GM12878 (cell line): ENCODE results near the gene UBTF. TPM values are rescaled to one million over a fixed set of nuclear protein-coding genes. Genes with fewer than 3 reads are reported as not detected.

ENCODE experiments used
- ATAC-seq: fragments of 200-7000 bp; cut with Tn5 transposase; 3 replicates; pipeline ENCODE4 v1.9.1; 2020; ENCODE audit warnings: mild to moderate bottlenecking, moderate library complexity
- BruUV-seq: library from RNA; stranded (reverse); fragments of 400-500 nt; replicated peaks from 2 replicates; lab custom pipeline; 2021; lab: Mats Ljungman, UMichigan
- CTCF ChIA-PET: fragments of 300-600 bp; sonication (Branson Sonifier 250); formaldehyde crosslinking; extraction: SDS; loops from one replicate; lab custom pipeline; 2021; ENCODE audit warnings: inconsistent platforms; lab: Yijun Ruan, JAX
- POLR2A ChIA-PET: fragments of 350-600 bp; formaldehyde crosslinking; extraction: SDS; loops from one replicate; lab custom pipeline; 2021; ENCODE audit warnings: inconsistent platforms; lab: Charles Lee
- RAD21 ChIA-PET: fragments of 300-600 bp; sonication (Branson Sonifier 250); formaldehyde crosslinking; loops from one replicate; lab custom pipeline; 2023; ENCODE audit warnings: antibody characterized with exemption; ENCODE audit not compliant: unreplicated experiment; lab: Charles Lee
- SMC1A ChIA-PET: fragments of 300-600 bp; sonication (Branson Sonifier 250); formaldehyde crosslinking; loops from one replicate; lab custom pipeline; 2023; ENCODE audit not compliant: unreplicated experiment, uncharacterized antibody; lab: Charles Lee
- DNase-seq: peaks from one replicate; pipeline ENCODE4 v3.0.0-alpha.2; 2011; ENCODE audit warnings: low read depth, low spot score
- FAIRE-seq: peaks from 3 replicates; lab custom pipeline; 2011; peaks lifted over from hg19 to GRCh38; lab: Jason Lieb, UNC
- H2AFZ ChIP-seq: 2 replicates; pipeline ENCODE4 v1.6.0; 2011; ENCODE audit warnings: low read depth, low read length, control low read depth; ENCODE audit not compliant: control insufficient read depth
- H3K27ac ChIP-seq: 2 replicates; pipeline ENCODE4 v1.5.1; 2011; ENCODE audit warnings: control low read depth; ENCODE audit not compliant: control insufficient read depth, insufficient read depth
- H3K27me3 ChIP-seq, 2 experiments: replicated peaks in 1 of 2; 2 replicates each; pipeline versions ENCODE4 v1.6.0 to v1.6.1; 2011; ENCODE audit warnings: low read length in 1 of 2; ENCODE audit not compliant: control insufficient read depth in 2 of 2, insufficient read depth in 2 of 2
- H3K36me3 ChIP-seq, 2 experiments: 2 replicates each; pipeline ENCODE4 v1.5.1; 2011; ENCODE audit warnings: low read length in 1 of 2; ENCODE audit not compliant: control insufficient read depth in 2 of 2, insufficient read depth in 2 of 2
- H3K4me1 ChIP-seq: 2 replicates; pipeline ENCODE4 v1.6.1; 2011; ENCODE audit warnings: mild to moderate bottlenecking, low read length, moderate library complexity, mixed read lengths; ENCODE audit not compliant: control insufficient read depth, insufficient read depth
- H3K4me2 ChIP-seq: 2 replicates; pipeline ENCODE4 v1.6.0; 2011; ENCODE audit warnings: control low read depth; ENCODE audit not compliant: control insufficient read depth, insufficient read depth
- H3K4me3 ChIP-seq: fragments of 200-600 bp; sonication (generic); 2 replicates; pipeline ENCODE4 v1.5.1; 2016
- H3K79me2 ChIP-seq: 2 replicates; pipeline ENCODE4 v1.6.0; 2011; ENCODE audit warnings: low read length; ENCODE audit not compliant: control insufficient read depth, insufficient read depth
- H3K9ac ChIP-seq: 2 replicates; pipeline ENCODE4 v1.8.0; 2011; ENCODE audit warnings: low read length, control low read depth, mixed read lengths; ENCODE audit not compliant: control insufficient read depth, insufficient read depth
- H3K9me3 ChIP-seq: replicated peaks from 3 replicates; pipeline ENCODE4 v1.5.1; 2011; ENCODE audit warnings: mild to moderate bottlenecking, low read length; ENCODE audit not compliant: control insufficient read depth, insufficient read depth
- H4K20me1 ChIP-seq: 2 replicates; pipeline ENCODE4 v1.6.0; 2011; ENCODE audit not compliant: control insufficient read depth, insufficient read depth
- ATF2 ChIP-seq: IDR thresholded peaks from 2 replicates; pipeline ENCODE4 v1.6.1; 2012; ENCODE audit warnings: low read length, inconsistent platforms
- BRCA1 ChIP-seq: IDR thresholded peaks from 2 replicates; pipeline ENCODE4 v1.6.1; 2011; ENCODE audit warnings: low read depth, low read length, improper control_type of control experiment
- FOS ChIP-seq: IDR thresholded peaks from 3 replicates; pipeline ENCODE4 v1.6.1; 2011; ENCODE audit warnings: borderline replicate concordance; ENCODE audit not compliant: insufficient read length; ENCODE audit errors: extremely low read depth
- FOXK2 ChIP-seq: fragments of 450-650 bp; IDR thresholded peaks from 2 replicates; pipeline ENCODE4 v1.6.1; 2017; ENCODE audit warnings: mild to moderate bottlenecking, moderate library complexity
- MLLT1 ChIP-seq: fragments of 450-650 bp; IDR thresholded peaks from 2 replicates; pipeline ENCODE4 v1.6.1; 2016; ENCODE audit warnings: mild to moderate bottlenecking
- NBN ChIP-seq: fragments of 450-650 bp; IDR thresholded peaks from 2 replicates; pipeline ENCODE4 v1.6.1; 2016
- PAX5 ChIP-seq: IDR thresholded peaks from 2 replicates; pipeline ENCODE4 v1.6.1; 2011; ENCODE audit warnings: low read depth, low read length, borderline replicate concordance
- SREBF1 ChIP-seq: IDR thresholded peaks from 2 replicates; pipeline ENCODE4 v1.6.1; 2012; ENCODE audit warnings: mild to moderate bottlenecking, low read length
- TARDBP ChIP-seq: IDR thresholded peaks from 2 replicates; pipeline ENCODE4 v1.6.1; 2016; ENCODE audit warnings: borderline replicate concordance
- ZNF24 ChIP-seq: fragments of 450-650 bp; IDR thresholded peaks from 2 replicates; pipeline ENCODE4 v1.6.1; 2017; ENCODE audit warnings: antibody characterized with exemption, mild to moderate bottlenecking
- ZNF592 ChIP-seq: fragments of 450-650 bp; IDR thresholded peaks from 2 replicates; pipeline ENCODE4 v1.6.1; 2017; ENCODE audit warnings: mild to moderate bottlenecking, moderate library complexity
- ZSCAN29 ChIP-seq: fragments of 450-650 bp; IDR thresholded peaks from 2 replicates; pipeline ENCODE4 v1.6.1; 2017; ENCODE audit warnings: mild to moderate bottlenecking, moderate library complexity
- WGBS: methylation state at CpG from one replicate; pipeline ENCODE4 v1.1.6; 2016; ENCODE audit warnings: low lambda C conversion rate; ENCODE audit not compliant: insufficient replicate concordance, insufficient coverage; ENCODE audit errors: missing lambda C conversion rate; 5-methylcytosine and 5-hydroxymethylcytosine counted together
- in situ Hi-C: fragments of 300-500 bp; cut with MboI; formaldehyde crosslinking; loops from 9 replicates; pipeline ENCODE4 v1.14.3; 2018; ENCODE audit warnings: mixed read lengths
- intact Hi-C: fragments of 100-400 bp; cut with micrococcal nuclease; formaldehyde crosslinking; loops from one replicate; pipeline ENCODE4 v1.14.2; 2022; ENCODE audit not compliant: unreplicated experiment
- polyA plus RNA-seq, 11 experiments: library from polyadenylated mRNA; depleted of rRNA in 4 of 11; unstranded in 6 of 11; stranded (reverse) in 5 of 11; fragments of >200 nt; fragmentation: Nextera tagmentation in 4 of 11; fragmentation: Illumina TruSeq in 1 of 11; extraction: Ambion mirVana in 4 of 11; extraction: Trizol in 1 of 11; gene quantifications; 1 replicate in 1 of 11; 2 replicates in 10 of 11; pipeline versions ENCODE4 v1.2.1 to v1.2.3, GENCODE V29; 2011 to 2016; ENCODE audit warnings: inconsistent platforms in 2 of 11, missing spikeins in 2 of 11, low read depth in 1 of 11
- total RNA-seq, 4 experiments: library from RNA; depleted of rRNA in 3 of 4; stranded (reverse); fragments of >200 nt in 3 of 4; fragmentation: Illumina TruSeq in 1 of 4; extraction: Trizol in 1 of 4; gene quantifications; 2 replicates each; pipeline versions ENCODE4 v1.2.1 to v1.2.3, GENCODE V29; 2013 to 2021

Gene UBTF
- total and polyA plus RNA-seq, 10 of the 15 experiments (the other 5 are each of a cell fraction or from before 2014, with no cell fraction given): 2.2 to 124 (median 79.6) TPM

- 38% methylated on average over 11 of the region's 11 CpGs for WGBS
- BruUV-seq: no TSS peak
- no peaks in the 10 kb centered on the region; a peak in 1 of 4 replicates for H3K27me3 ChIP-seq
- H4K20me1 ChIP-seq: no peaks in the 10 kb centered on the region
- H3K36me3 ChIP-seq: no peaks in the 10 kb centered on the region
- no peaks in the 10 kb centered on the region for H3K79me2 ChIP-seq
- no peaks in the 10 kb centered on the region for H3K4me1 ChIP-seq
- SMC1A ChIA-PET: no interaction called here
- DNase-seq: no peak
- ATAC-seq: no peak
- POLR2A ChIA-PET: no interaction called here
- FAIRE-seq: no peak
- no peak overlapping the region for H3K4me2 ChIP-seq
- no peak for TF ChIP-seq ATF2
- no peak for TF ChIP-seq MLLT1
- TF ChIP-seq NBN: no peak
- TF ChIP-seq FOS: no peak
- no peak for TF ChIP-seq ZNF592
- no peak for TF ChIP-seq PAX5
- no peak for TF ChIP-seq SREBF1
- no peak for TF ChIP-seq ZNF24
- no peak for TF ChIP-seq TARDBP
- no peak for TF ChIP-seq BRCA1
- no peak for TF ChIP-seq ZSCAN29
- no peak for TF ChIP-seq FOXK2
- no peak overlapping the region for H3K9ac ChIP-seq
- no peaks in the 10 kb centered on the region for H3K9me3 ChIP-seq
- no peak overlapping the region for H2AFZ ChIP-seq
- in situ Hi-C loops: no loop called here
- H3K27ac ChIP-seq: no peak overlapping the region
- RAD21 ChIA-PET: no interaction called here
- CTCF ChIA-PET: no interaction called here
- intact Hi-C loops: no loop called here
- H3K4me3 ChIP-seq: no peak overlapping the region
Measured at GRCh38 chr17:44262654-44263225, 43.3 kb upstream of the UBTF start.
